Measurements from ENCODE around the gene PLEKHM1. TPM values are rescaled to one million over a fixed set of nuclear protein-coding genes. Genes with fewer than 3 reads are reported as not detected.

The PLEKHM1 gene
- total and polyA plus RNA-seq, 2 of the 13 experiments (the other 11 are each of a cell fraction or from before 2014, with no cell fraction given), result 7.6 to 13.5 TPM

DNA sequence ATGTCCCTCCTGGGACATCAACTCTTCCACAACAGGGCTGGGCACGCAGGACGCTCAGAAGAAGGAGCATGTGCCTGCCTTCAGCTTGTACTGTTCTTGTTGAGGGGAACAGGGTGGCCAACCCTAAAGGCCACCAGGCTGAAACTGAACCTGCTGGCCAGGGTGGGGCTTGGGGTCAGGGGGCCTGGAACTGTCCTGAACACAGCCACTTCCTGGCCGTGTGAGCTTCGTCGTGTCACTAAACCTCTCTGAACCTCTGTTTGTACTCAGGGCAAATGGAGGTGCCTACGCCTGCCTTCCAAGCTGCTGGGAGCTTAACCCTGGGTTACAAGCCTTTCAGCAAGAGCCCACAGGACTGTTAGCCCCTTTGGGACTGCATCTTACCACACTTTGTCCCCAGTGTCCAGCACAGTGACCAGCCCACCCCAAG is 64.5 kb downstream of the PLEKHM1 start:
- Histone ChIP-seq H3K27ac (ENCODE audit: extremely low read length, insufficient read depth, low read length) (no peak overlapping the region), H3K36me3 (replicated peaks in 1 of 2; ENCODE audit: control insufficient read depth in 1 of 2, insufficient read depth in 2 of 2, low read length in 2 of 2) (no peaks in the 10 kb centered on the region; a peak in 1 of 5 replicates), H3K9ac (ENCODE audit: insufficient read depth, low read depth, low read length) (no peak overlapping the region), H3K4me1 (ENCODE audit: insufficient read depth, low read length) (peaks cover 66% of the 10 kb centered on the region), H3K9me3 (ENCODE audit: low read length) (no peaks in the 10 kb centered on the region), H2AFZ (ENCODE audit: low read length) (peak overlapping the region; percentile 18), H3K27me3 (ENCODE audit: control insufficient read depth in 1 of 2, insufficient read depth in 2 of 2, low read length in 2 of 2) (peaks cover 2 to 29% of the 10 kb centered on the region in 2 experiments; a peak in 4 of 5 replicates), H3K79me2 (ENCODE audit: insufficient read depth, low read length) (peaks cover 27% of the 10 kb centered on the region), H3K4me2 (ENCODE audit: low read depth, low read length) (peak overlapping the region; percentile 90), H3K4me3 (replicated peaks in 1 of 3; ENCODE audit: insufficient read depth in 1 of 3, low read depth in 2 of 3, low read length in 3 of 3) (peak overlapping the region; percentile 79 to 87 (median 83); a peak in 5 of 6 replicates), H4K20me1 (ENCODE audit: insufficient read depth, low read length) (0 out of 2 replicates have a peak, but pooled peaks cover 4% of the 10 kb centered on the region)
- in situ Hi-C loops (cut with HindIII; ENCODE audit: extremely low pct_ligation_motif_present, low pct_unique_long_range_greater_than_20kb), result no loop called here
- WGBS (ENCODE audit: low lambda C conversion rate), result 0% methylated on average over 3 of the region's 6 CpGs
- intact Hi-C loops (cut with micrococcal nuclease; ENCODE audit: unreplicated experiment), result loop anchor here (1.0 to 5.0 kb wide), 3 partner anchors 19 to 374 kb away; partner anchors contain the start of gene DCAKD
- ChIA-PET CTCF (ENCODE audit: low intra/inter-chr PET ratio, low total read pairs) (interaction anchor here (1.2 to 1.4 kb wide), 3 partner anchors 19 to 32 kb away, joined by 3 to 27 read pairs (median 3); no protein-coding TSS in a partner anchor), POLR2A (interaction anchor here (0.7 to 5.8 kb wide), 24 partner anchors 9 to 365 kb away, joined by 3 to 79 read pairs (median 5); partner anchors contain the start of genes HEXIM1, HEXIM2, MAP3K14 and NMT1)
- DNase-seq (ENCODE audit: low spot score), result no peak
- BruUV-seq (replicated peaks), result no TSS peak
- no peak for FAIRE-seq
- ATAC-seq, result peak; percentile 17
- TF ChIP-seq GPN1 (CRISPR knock-in tag; IDR thresholded peaks at IDR 0.05; ENCODE audit: borderline replicate concordance) (no peak), TEAD2 (CRISPR knock-in tag; IDR thresholded peaks at IDR 0.05) (no peak), CAMTA2 (CRISPR knock-in tag; IDR thresholded peaks at IDR 0.05; ENCODE audit: borderline replicate concordance) (no peak), EP300 (IDR thresholded peaks at IDR 0.05; ENCODE audit: low read depth in 2 of 2, low read length in 2 of 2) (no peak), EP300 (CRISPR knock-in tag; IDR thresholded peaks at IDR 0.05; ENCODE audit: borderline replicate concordance) (0 out of 2 replicates have a peak, but pooled peaks have one; percentile 16), ZNF317 (CRISPR knock-in tag; IDR thresholded peaks at IDR 0.05) (peak; percentile 10; the same call in 1 of the 2 replicates), AHR (CRISPR knock-in tag; IDR thresholded peaks at IDR 0.05) (peak; percentile 38; the same call in 1 of the 2 replicates), ZNF121 (CRISPR knock-in tag; IDR thresholded peaks at IDR 0.05) (peak; percentile 3; the same call in 1 of the 2 replicates), TGIF2 (CRISPR knock-in tag; IDR thresholded peaks at IDR 0.05) (0 out of 2 replicates have a peak, but pooled peaks have one; percentile 2), ZNF572 (CRISPR knock-in tag; IDR thresholded peaks at IDR 0.05) (0 out of 2 replicates have a peak, but pooled peaks have one; percentile 20), CBX5 (CRISPR knock-in tag; IDR thresholded peaks at IDR 0.05; ENCODE audit: borderline replicate concordance) (peak; percentile 11; the same call in 1 of the 2 replicates), STAG1 (CRISPR knock-in tag; IDR thresholded peaks at IDR 0.05) (no peak)
- TF ChIP-seq, protein P1, sequence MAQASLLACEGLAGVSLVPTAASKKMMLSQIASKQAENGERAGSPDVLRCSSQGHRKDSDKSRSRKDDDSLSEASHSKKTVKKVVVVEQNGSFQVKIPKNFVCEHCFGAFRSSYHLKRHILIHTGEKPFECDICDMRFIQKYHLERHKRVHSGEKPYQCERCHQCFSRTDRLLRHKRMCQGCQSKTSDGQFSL (CRISPR knock-in tag; IDR thresholded peaks at IDR 0.05), result peak; percentile 13; the same call in 1 of the 2 replicates
- TF ChIP-seq, protein P2, sequence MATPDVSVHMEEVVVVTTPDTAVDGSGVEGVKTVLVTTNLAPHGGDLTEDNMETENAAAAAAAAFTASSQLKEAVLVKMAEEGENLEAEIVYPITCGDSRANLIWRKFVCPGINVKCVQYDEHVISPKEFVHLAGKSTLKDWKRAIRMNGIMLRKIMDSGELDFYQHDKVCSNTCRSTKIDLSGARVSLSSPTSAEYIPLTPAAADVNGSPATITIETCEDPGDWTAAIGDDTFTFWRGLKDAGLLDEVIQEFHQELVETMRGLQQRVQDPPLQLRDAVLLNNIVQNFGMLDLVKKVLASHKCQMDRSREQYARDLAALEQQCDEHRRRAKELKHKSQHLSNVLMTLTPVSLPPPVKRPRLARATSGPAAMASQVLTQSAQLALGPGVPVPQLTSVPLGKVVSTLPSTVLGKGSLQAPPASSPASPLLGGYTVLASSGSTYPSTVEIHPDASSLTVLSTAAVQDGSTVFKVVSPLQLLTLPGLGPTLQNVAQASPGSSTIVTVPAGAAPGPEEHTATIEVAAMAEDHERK (CRISPR knock-in tag; IDR thresholded peaks at IDR 0.05; ENCODE audit: low read depth), result 0 out of 2 replicates have a peak, but pooled peaks have one; percentile 17
- TF ChIP-seq, protein P3, sequence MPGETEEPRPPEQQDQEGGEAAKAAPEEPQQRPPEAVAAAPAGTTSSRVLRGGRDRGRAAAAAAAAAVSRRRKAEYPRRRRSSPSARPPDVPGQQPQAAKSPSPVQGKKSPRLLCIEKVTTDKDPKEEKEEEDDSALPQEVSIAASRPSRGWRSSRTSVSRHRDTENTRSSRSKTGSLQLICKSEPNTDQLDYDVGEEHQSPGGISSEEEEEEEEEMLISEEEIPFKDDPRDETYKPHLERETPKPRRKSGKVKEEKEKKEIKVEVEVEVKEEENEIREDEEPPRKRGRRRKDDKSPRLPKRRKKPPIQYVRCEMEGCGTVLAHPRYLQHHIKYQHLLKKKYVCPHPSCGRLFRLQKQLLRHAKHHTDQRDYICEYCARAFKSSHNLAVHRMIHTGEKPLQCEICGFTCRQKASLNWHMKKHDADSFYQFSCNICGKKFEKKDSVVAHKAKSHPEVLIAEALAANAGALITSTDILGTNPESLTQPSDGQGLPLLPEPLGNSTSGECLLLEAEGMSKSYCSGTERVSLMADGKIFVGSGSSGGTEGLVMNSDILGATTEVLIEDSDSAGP (CRISPR knock-in tag; IDR thresholded peaks at IDR 0.05; ENCODE audit: borderline replicate concordance), result peak; percentile 9; the same call in 1 of the 2 replicates
- TF ChIP-seq, protein P4, sequence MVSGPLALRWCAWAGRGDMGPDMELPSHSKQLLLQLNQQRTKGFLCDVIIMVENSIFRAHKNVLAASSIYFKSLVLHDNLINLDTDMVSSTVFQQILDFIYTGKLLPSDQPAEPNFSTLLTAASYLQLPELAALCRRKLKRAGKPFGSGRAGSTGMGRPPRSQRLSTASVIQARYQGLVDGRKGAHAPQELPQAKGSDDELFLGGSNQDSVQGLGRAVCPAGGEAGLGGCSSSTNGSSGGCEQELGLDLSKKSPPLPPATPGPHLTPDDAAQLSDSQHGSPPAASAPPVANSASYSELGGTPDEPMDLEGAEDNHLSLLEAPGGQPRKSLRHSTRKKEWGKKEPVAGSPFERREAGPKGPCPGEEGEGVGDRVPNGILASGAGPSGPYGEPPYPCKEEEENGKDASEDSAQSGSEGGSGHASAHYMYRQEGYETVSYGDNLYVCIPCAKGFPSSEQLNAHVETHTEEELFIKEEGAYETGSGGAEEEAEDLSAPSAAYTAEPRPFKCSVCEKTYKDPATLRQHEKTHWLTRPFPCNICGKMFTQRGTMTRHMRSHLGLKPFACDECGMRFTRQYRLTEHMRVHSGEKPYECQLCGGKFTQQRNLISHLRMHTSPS (CRISPR knock-in tag; IDR thresholded peaks at IDR 0.05; ENCODE audit: low read depth), result 0 out of 2 replicates have a peak, but pooled peaks have one; percentile 4
- TF ChIP-seq, protein P5, sequence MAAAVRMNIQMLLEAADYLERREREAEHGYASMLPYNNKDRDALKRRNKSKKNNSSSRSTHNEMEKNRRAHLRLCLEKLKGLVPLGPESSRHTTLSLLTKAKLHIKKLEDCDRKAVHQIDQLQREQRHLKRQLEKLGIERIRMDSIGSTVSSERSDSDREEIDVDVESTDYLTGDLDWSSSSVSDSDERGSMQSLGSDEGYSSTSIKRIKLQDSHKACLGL (CRISPR knock-in tag; IDR thresholded peaks at IDR 0.05), result peak; percentile 3; the same call in 1 of the 2 replicates
